GM18907 (cell line): ENCODE results near the gene CCR7.

Experiments used
- ATAC-seq: cut with Tn5 transposase; IDR thresholded peaks from one replicate; pipeline ENCODE4 v1.9.1; 2021; ENCODE audit warnings: mild to moderate bottlenecking, moderate library complexity; ENCODE audit not compliant: unreplicated experiment

The CCR7 gene

GRCh38 chr17:40564883-40565768 lies at the start of gene CCR7:
Gene CCR7 (minus strand): TSS chr17:40565472. CDS start chr17:40565409, 63 bp downstream.
- ATAC-seq: no peak

- no peak for ATAC-seq
Measured at GRCh38 chr17:40614431-40615067, 49.3 kb upstream of the CCR7 start.

- no peak for ATAC-seq
Measured at GRCh38 chr17:40613467-40614154, 48.3 kb upstream of the CCR7 start.

- ATAC-seq: no peak
Measured at GRCh38 chr17:40612599-40613244, 47.5 kb upstream of the CCR7 start.

- no peak for ATAC-seq
Measured at GRCh38 chr17:40611840-40612474, 46.7 kb upstream of the CCR7 start.

GRCh38 chr17:40610359-40610758 lies 45.1 kb upstream of the CCR7 start:
- no peak for ATAC-seq

GRCh38 chr17:40608061-40608581 lies 42.8 kb upstream of the CCR7 start:
- no peak for ATAC-seq

GRCh38 chr17:40607641-40608040 lies 42.4 kb upstream of the CCR7 start:
- no peak for ATAC-seq

- no peak for ATAC-seq
Measured at GRCh38 chr17:40606548-40607353, 41.5 kb upstream of the CCR7 start.

GRCh38 chr17:40605306-40605705 lies 40.0 kb upstream of the CCR7 start:
- no peak for ATAC-seq

- no peak for ATAC-seq
Measured at GRCh38 chr17:40604327-40605080, 39.2 kb upstream of the CCR7 start.

GRCh38 chr17:40602445-40603443 lies 37.5 kb upstream of the CCR7 start:
- ATAC-seq: no peak

- ATAC-seq: no peak
Measured at GRCh38 chr17:40600486-40601046, 35.3 kb upstream of the CCR7 start.

GRCh38 chr17:40599468-40599763 lies 34.1 kb upstream of the CCR7 start:
- ATAC-seq: no peak

GRCh38 chr17:40598619-40599467 lies 33.6 kb upstream of the CCR7 start:
- ATAC-seq: peak; percentile 69

- no peak for ATAC-seq
Measured at GRCh38 chr17:40598301-40598618, 33.0 kb upstream of the CCR7 start.
